HCT116 (cell line): ENCODE data around the gene HNRNPDL. TPM values are rescaled to one million over a fixed set of nuclear protein-coding genes. Genes with fewer than 3 reads are reported as not detected.

Experiments used
- ATAC-seq: fragments of 200-7000 bp; cut with Tn5 transposase; 2 replicates; pipeline ENCODE4 v1.9.1; 2020; ENCODE audit warnings: mild to moderate bottlenecking, moderate library complexity
- BruUV-seq: library from RNA; stranded (reverse); fragments of 400-500 nt; replicated peaks from 2 replicates; lab custom pipeline; 2021; lab: Mats Ljungman, UMichigan
- CTCF ChIA-PET: fragments of 300-600 bp; sonication (Branson Sonifier 250); formaldehyde crosslinking; loops from one replicate; lab custom pipeline; 2021; ENCODE audit warnings: antibody characterized with exemption; lab: Charles Lee
- POLR2A ChIA-PET: fragments of 300-600, 350-600 bp; sonication (Branson Sonifier 250); formaldehyde crosslinking; loops from one replicate; lab custom pipeline; 2021; ENCODE audit warnings: antibody characterized with exemption; lab: Charles Lee
- RAD21 ChIA-PET, 2 experiments: fragments of 300-600 bp; sonication (Branson Sonifier 250); formaldehyde crosslinking; loops; one replicate each; lab custom pipeline; 2023; ENCODE audit warnings: low total read pairs in 2 of 2; ENCODE audit not compliant: uncharacterized antibody in 2 of 2, unreplicated experiment in 2 of 2, low non-redundant PET in 1 of 2; lab: Charles Lee
- DNase-seq: peaks from one replicate; pipeline ENCODE4 v3.0.0-alpha.2; 2010; ENCODE audit warnings: low read depth, low spot score
- H2AFZ ChIP-seq: fragments of 200-600 bp; shearing (Covaris generic), sonication (generic); 2 replicates; pipeline ENCODE4 v1.6.1; 2017; ENCODE audit warnings: low read depth, mixed run types, mixed read lengths, antibody characterized with exemption, low read length; ENCODE audit not compliant: poor library complexity, severe bottlenecking
- H3K27ac ChIP-seq: 2 replicates; pipeline ENCODE4 v1.5.1; 2012; ENCODE audit warnings: low read depth, low read length
- H3K27me3 ChIP-seq: fragments of 200-600 bp; sonication (generic); 2 replicates; pipeline ENCODE4 v1.6.1; 2016; ENCODE audit warnings: mixed run types, low read length, mixed read lengths; ENCODE audit not compliant: insufficient read depth
- H3K36me3 ChIP-seq, 2 experiments: fragments of 200-500 bp in 1 of 2; fragments of 200-600 bp in 1 of 2; sonication (Bioruptor generic) in 1 of 2; sonication (generic) in 1 of 2; 2 replicates each; pipeline versions ENCODE4 v1.5.1 to v1.6.1; 2014 to 2016; ENCODE audit warnings: low read length in 2 of 2, inconsistent platforms in 1 of 2, mixed read lengths in 1 of 2, mixed run types in 1 of 2; ENCODE audit not compliant: insufficient read depth in 2 of 2, control insufficient read depth in 1 of 2
- H3K4me1 ChIP-seq, 2 experiments: fragments of 200-600 bp in 1 of 2; sonication (generic) in 1 of 2; 2 replicates each; pipeline versions ENCODE4 v1.5.1 to v1.6.1; 2012 to 2017; ENCODE audit warnings: low read length in 2 of 2, inconsistent platforms in 1 of 2, mild to moderate bottlenecking in 1 of 2, mixed read lengths in 1 of 2, mixed run types in 1 of 2, moderate library complexity in 1 of 2; ENCODE audit not compliant: insufficient read depth in 2 of 2, control insufficient read depth in 1 of 2
- H3K4me2 ChIP-seq: fragments of 200-600 bp; sonication (generic); 2 replicates; pipeline ENCODE4 v1.6.1; 2017; ENCODE audit warnings: mixed run types, low read length, mixed read lengths
- H3K4me3 ChIP-seq, 2 experiments: fragments of 200-600 bp in 1 of 2; sonication (generic) in 1 of 2; replicated peaks in 1 of 2; 2 replicates each; pipeline ENCODE4 v1.5.1; 2011 to 2016; ENCODE audit warnings: low read length in 2 of 2, control low read depth in 1 of 2, low read depth in 1 of 2, mild to moderate bottlenecking in 1 of 2, mixed read lengths in 1 of 2, mixed run types in 1 of 2
- H3K79me2 ChIP-seq: fragments of 200-600 bp; sonication (generic); 2 replicates; pipeline ENCODE4 v1.6.1; 2017; ENCODE audit warnings: mild to moderate bottlenecking, mixed run types, low read length, moderate library complexity, mixed read lengths; ENCODE audit not compliant: insufficient read depth
- H3K9ac ChIP-seq: fragments of 200-600 bp; sonication (generic); 2 replicates; pipeline ENCODE4 v1.6.1; 2016; ENCODE audit warnings: low read length, mixed read lengths
- H3K9me2 ChIP-seq: fragments of 200-600 bp; sonication (generic), shearing (Covaris generic); 2 replicates; pipeline ENCODE4 v1.6.1; 2017; ENCODE audit warnings: mixed run types, mild to moderate bottlenecking, moderate library complexity; ENCODE audit not compliant: insufficient read depth
- H3K9me3 ChIP-seq, 2 experiments: fragments of 200-500 bp in 1 of 2; fragments of 200-600 bp in 1 of 2; sonication (Bioruptor generic) in 1 of 2; sonication (generic) in 1 of 2; 2 replicates each; pipeline ENCODE4 v1.6.1; 2014 to 2017; ENCODE audit warnings: low read length in 2 of 2, mixed read lengths in 2 of 2, inconsistent platforms in 1 of 2, low read depth in 1 of 2, mild to moderate bottlenecking in 1 of 2, mixed run types in 1 of 2, moderate library complexity in 1 of 2; ENCODE audit not compliant: control insufficient read depth in 1 of 2, insufficient read depth in 1 of 2
- H4K20me1 ChIP-seq: fragments of 200-600 bp; sonication (generic), shearing (Covaris generic); 2 replicates; pipeline ENCODE4 v1.6.1; 2017; ENCODE audit warnings: mixed run types, mild to moderate bottlenecking, moderate library complexity; ENCODE audit not compliant: insufficient read depth
- POLR2A ChIP-seq: IDR thresholded peaks from 2 replicates; pipeline ENCODE4 v1.7.0; 2011; ENCODE audit warnings: borderline replicate concordance; ENCODE audit not compliant: insufficient read depth, insufficient read length; ENCODE audit errors: extremely low read depth
- POLR2AphosphoS5 ChIP-seq: IDR thresholded peaks from 2 replicates; pipeline ENCODE4 v1.6.1; 2011; ENCODE audit warnings: mild to moderate bottlenecking, low read depth, low read length, moderate library complexity
- YY1 ChIP-seq: IDR thresholded peaks from 2 replicates; pipeline ENCODE4 v1.6.1; 2011; ENCODE audit warnings: low read length, low read depth, moderate library complexity, mild to moderate bottlenecking; ENCODE audit not compliant: insufficient replicate concordance; ENCODE audit errors: extremely low read depth
- ZBTB33 ChIP-seq: IDR thresholded peaks from 2 replicates; pipeline ENCODE4 v1.6.1; 2011; ENCODE audit warnings: mild to moderate bottlenecking, low read length, moderate library complexity; ENCODE audit not compliant: insufficient replicate concordance; ENCODE audit errors: extremely low read depth
- ZFX ChIP-seq: fragments of 450-650 bp; IDR thresholded peaks from 2 replicates; pipeline ENCODE4 v1.6.1; 2017
- ZNF274 ChIP-seq: fragments of 200-500 bp; sonication (Bioruptor generic); IDR thresholded peaks from 2 replicates; pipeline ENCODE4 v1.6.1; 2014; ENCODE audit warnings: mild to moderate bottlenecking, low read depth, low read length, inconsistent platforms
- intact Hi-C: fragments of 100-400 bp; cut with micrococcal nuclease; formaldehyde crosslinking; loops from 2 replicates; pipeline ENCODE4 v1.10.0; 2022
- total RNA-seq: library from RNA; stranded (reverse); gene quantifications from one replicate; pipeline ENCODE4 v1.2.1, GENCODE V29; 2021; ENCODE audit not compliant: unreplicated experiment

Gene HNRNPDL
- total RNA-seq, 1 experiment from 2014 or later, result 206 TPM

- peak; percentile 11; the same call in 1 of the 2 replicates for TF ChIP-seq ZFX
- no peak for TF ChIP-seq ZBTB33
- POLR2A ChIA-PET, result no interaction called here
- DNase-seq (no peak), ATAC-seq (peak; percentile 4)
- H3K27me3 ChIP-seq, result no peaks in the 10 kb centered on the region
- peaks cover 91% of the 10 kb centered on the region for H3K79me2 ChIP-seq
- peak overlapping the region; percentile 93 for H3K27ac ChIP-seq
- H3K4me2 ChIP-seq, result peak overlapping the region; percentile 83
- CTCF ChIA-PET, result no interaction called here
- H2AFZ ChIP-seq, result no peak overlapping the region
- RAD21 ChIA-PET, result interaction anchor here in 1 of 2 experiments (0.6 kb wide), 1 partner anchor 12 kb away, joined by 3 read pairs; no protein-coding TSS in a partner anchor
- H3K9me2 ChIP-seq, result no peaks in the 10 kb centered on the region
- TSS peak; percentile 60 for BruUV-seq
- H3K36me3 ChIP-seq, result peaks cover 24 to 32% of the 10 kb centered on the region in 2 experiments
- no peaks in the 10 kb centered on the region for H3K9me3 ChIP-seq
- peak overlapping the region; percentile 98 for H3K9ac ChIP-seq
- peaks cover 40% of the 10 kb centered on the region for H4K20me1 ChIP-seq
- peaks cover 10 to 31% of the 10 kb centered on the region in 2 experiments; a peak in 3 of 4 replicates for H3K4me1 ChIP-seq
- peak overlapping the region; percentile 95 to 98 for H3K4me3 ChIP-seq
- intact Hi-C loops, result no loop called here
Measured at GRCh38 chr4:82430964-82431745, 893 bp upstream of the HNRNPDL start.

DNA sequence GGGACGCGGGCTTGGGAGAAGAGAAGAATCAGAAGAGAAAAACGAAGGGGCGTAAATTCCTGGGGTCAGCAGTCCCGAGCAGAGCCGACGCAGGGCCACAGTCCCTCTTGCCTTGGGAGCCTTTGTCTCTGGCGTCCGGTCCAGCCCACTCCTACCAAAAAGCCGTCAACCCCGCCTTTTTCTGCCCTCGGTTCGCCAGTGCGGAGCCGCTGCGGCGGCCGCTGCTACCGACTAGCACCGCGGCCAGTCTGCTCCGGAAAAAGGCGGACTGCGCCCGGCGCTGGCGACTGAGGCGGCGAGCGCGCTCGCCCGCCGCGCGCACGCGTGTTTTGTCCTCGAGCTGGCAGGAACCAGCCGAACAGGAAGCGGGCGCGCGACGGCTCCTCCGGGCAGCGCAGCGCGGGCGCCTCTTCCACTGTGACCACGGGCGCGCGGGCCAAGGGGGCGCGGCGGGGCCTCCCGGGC is 502 bp downstream of the HNRNPDL start:
- peak; percentile 17 for ATAC-seq

More for the DNA sequence above, 502 bp downstream of the HNRNPDL start:
- H3K4me3 ChIP-seq, result peak overlapping the region; percentile 95 to 98
- ChIA-PET POLR2A (interaction anchor here (0.6 to 1.9 kb wide), 18 partner anchors 8 to 1177 kb away, joined by 3 to 39 read pairs (median 4); partner anchors contain the start of genes HNRNPD and THAP9), RAD21 (interaction anchor here (0.9 to 1.3 kb wide), 2 partner anchors 56 kb away, joined by 3 to 4 read pairs; partner anchors contain the start of gene HNRNPD (in 2 of the 2)), CTCF (interaction anchor here (0.8 to 1.4 kb wide), 8 partner anchors 10 to 309 kb away, joined by 3 to 5 read pairs (median 3); partner anchors contain the start of gene HNRNPD)
- intact Hi-C loops, result loop anchor here (1.0 kb wide), 1 partner anchor 55 kb away; no protein-coding TSS in a partner anchor
- no peaks in the 10 kb centered on the region for H3K9me3 ChIP-seq
- H3K36me3 ChIP-seq, result peaks cover 38 to 46% of the 10 kb centered on the region in 2 experiments
- no peaks in the 10 kb centered on the region for H3K9me2 ChIP-seq
- H3K27me3 ChIP-seq, result no peaks in the 10 kb centered on the region
- BruUV-seq, result no TSS peak
- peak; percentile 73 for TF ChIP-seq ZFX
- TF ChIP-seq POLR2A, result peak; percentile 61
- no peak for TF ChIP-seq ZNF274
- TF ChIP-seq POLR2AphosphoS5, result peak; percentile 54
- peak; percentile 0 for TF ChIP-seq ZBTB33
- TF ChIP-seq YY1, result no peak
- peaks cover 47% of the 10 kb centered on the region for H4K20me1 ChIP-seq
- peak overlapping the region; percentile 83 for H3K4me2 ChIP-seq
- H3K9ac ChIP-seq, result peak overlapping the region; percentile 98
- H3K4me1 ChIP-seq, result peaks cover 10 to 36% of the 10 kb centered on the region in 2 experiments; a peak in 3 of 4 replicates
- peak overlapping the region; percentile 93 for H3K27ac ChIP-seq
- H3K79me2 ChIP-seq, result peaks cover 91% of the 10 kb centered on the region
- no peak for DNase-seq
- no peak overlapping the region for H2AFZ ChIP-seq
